Progenitor cell of endocrine pancreas (in vitro differentiated cells): Measurements from ENCODE around the gene COPG1. TPM values are rescaled to one million over a fixed set of nuclear protein-coding genes. Genes with fewer than 3 reads are reported as not detected.

ENCODE experiments used
- DNase-seq: peaks from one replicate; pipeline ENCODE4 v3.0.0; 2021; ENCODE audit warnings: low spot score; ENCODE audit not compliant: unreplicated experiment
- H3K27ac Mint-ChIP-seq: 2 replicates; pipeline ENCODE4 v1.8.0; 2021; ENCODE audit warnings: mild to moderate bottlenecking, moderate library complexity, mixed read lengths
- H3K27me3 Mint-ChIP-seq: 2 replicates; pipeline ENCODE4 v1.8.0; 2021; ENCODE audit warnings: mixed read lengths
- H3K36me3 Mint-ChIP-seq: 2 replicates; pipeline ENCODE4 v1.8.0; 2022; ENCODE audit warnings: mixed read lengths; ENCODE audit not compliant: insufficient read depth
- H3K4me1 Mint-ChIP-seq: 2 replicates; pipeline ENCODE4 v1.8.0; 2021; ENCODE audit warnings: low read depth, mixed read lengths
- H3K4me3 Mint-ChIP-seq: 2 replicates; pipeline ENCODE4 v1.8.0; 2021; ENCODE audit warnings: low read depth, mild to moderate bottlenecking, moderate library complexity, mixed read lengths
- H3K9me3 Mint-ChIP-seq: 2 replicates; pipeline ENCODE4 v1.8.0; 2021; ENCODE audit warnings: low read depth, mixed read lengths
- total RNA-seq: library from RNA; stranded (reverse); gene quantifications from 2 replicates; pipeline ENCODE4 v1.2.1, GENCODE V29; 2021
- TF ChIP-seq, protein P1 (sequence below): fragments of 200-600 bp; sonication (generic); IDR thresholded peaks from one replicate; pipeline ENCODE4 v1.5.0; 2021; ENCODE audit warnings: antibody characterized with exemption, mild to moderate bottlenecking; ENCODE audit not compliant: unreplicated experiment

COPG1 gene
- total RNA-seq, 1 donor from 2014 or later = 141 TPM

DNA sequence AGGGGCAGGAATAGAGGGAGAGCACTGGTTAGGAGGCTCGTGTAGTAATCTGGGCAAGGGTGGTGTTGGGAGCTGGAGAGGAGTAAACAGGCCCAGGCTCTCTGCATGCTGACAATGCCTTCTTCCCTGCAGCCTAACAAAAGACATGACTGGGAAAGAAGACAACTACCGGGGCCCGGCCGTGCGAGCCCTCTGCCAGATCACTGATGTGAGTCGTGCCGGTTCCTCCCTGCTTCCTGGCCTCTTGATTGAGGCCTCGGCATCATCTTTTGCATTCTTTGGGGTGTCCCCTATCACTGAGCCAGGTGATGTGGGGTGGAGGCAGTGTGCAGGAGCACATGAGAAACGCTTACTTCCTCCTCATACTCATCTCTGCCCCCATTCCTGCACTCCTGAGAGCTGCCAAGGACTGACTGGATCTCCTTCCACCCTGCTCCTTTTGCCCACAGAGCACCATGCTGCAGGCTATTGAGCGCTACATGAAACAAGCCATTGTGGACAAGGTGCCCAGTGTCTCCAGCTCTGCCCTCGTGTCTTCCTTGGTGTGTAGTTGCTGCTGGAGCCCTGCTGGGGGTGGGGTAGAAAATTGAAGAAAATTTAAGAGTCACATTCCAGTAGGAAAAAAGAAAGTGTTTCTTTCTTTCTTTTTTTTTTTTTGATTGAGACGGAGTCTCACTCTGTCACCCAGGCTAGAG is 5.3 kb downstream of the COPG1 start:
- Mint-ChIP-seq H3K4me1 (peaks cover 8% of the 10 kb centered on the region), H3K27ac (no peak overlapping the region), H3K4me3 (no peak overlapping the region), H3K9me3 (no peaks in the 10 kb centered on the region), H3K27me3 (no peaks in the 10 kb centered on the region), H3K36me3 (peaks cover 30% of the 10 kb centered on the region)
- TF ChIP-seq, protein P1, sequence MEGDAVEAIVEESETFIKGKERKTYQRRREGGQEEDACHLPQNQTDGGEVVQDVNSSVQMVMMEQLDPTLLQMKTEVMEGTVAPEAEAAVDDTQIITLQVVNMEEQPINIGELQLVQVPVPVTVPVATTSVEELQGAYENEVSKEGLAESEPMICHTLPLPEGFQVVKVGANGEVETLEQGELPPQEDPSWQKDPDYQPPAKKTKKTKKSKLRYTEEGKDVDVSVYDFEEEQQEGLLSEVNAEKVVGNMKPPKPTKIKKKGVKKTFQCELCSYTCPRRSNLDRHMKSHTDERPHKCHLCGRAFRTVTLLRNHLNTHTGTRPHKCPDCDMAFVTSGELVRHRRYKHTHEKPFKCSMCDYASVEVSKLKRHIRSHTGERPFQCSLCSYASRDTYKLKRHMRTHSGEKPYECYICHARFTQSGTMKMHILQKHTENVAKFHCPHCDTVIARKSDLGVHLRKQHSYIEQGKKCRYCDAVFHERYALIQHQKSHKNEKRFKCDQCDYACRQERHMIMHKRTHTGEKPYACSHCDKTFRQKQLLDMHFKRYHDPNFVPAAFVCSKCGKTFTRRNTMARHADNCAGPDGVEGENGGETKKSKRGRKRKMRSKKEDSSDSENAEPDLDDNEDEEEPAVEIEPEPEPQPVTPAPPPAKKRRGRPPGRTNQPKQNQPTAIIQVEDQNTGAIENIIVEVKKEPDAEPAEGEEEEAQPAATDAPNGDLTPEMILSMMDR = no peak
- DNase-seq = no peak

DNA sequence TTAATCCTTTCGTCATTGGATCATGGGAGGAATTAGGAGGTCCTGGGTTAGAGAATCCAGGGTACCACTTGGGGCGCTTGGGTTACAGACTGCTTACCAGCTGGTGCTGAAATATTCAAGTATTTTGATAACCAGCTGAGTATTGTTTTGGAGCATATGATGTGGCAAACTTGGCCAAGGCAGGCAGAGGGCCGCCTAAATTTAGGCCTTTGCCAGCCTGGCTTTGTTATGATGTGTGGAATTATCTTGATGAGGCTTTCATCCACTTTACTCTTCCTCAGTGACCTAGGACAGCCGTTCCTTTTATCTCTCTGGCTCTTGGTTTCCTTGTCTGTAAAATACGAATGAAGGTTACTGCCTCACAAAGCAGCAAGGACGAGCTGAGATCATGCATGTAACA is 6.9 kb downstream of the COPG1 start:
- Mint-ChIP-seq H3K27me3 (no peaks in the 10 kb centered on the region), H3K4me1 (no peaks in the 10 kb centered on the region), H3K4me3 (no peak overlapping the region), H3K27ac (no peak overlapping the region), H3K36me3 (peaks cover 32% of the 10 kb centered on the region), H3K9me3 (no peaks in the 10 kb centered on the region)
- no peak for DNase-seq
- TF ChIP-seq, protein P1 = no peak

GRCh38 chr3:129257609-129258008 is 8.2 kb downstream of the COPG1 start:
- DNase-seq = no peak
- Mint-ChIP-seq H3K27me3 (no peaks in the 10 kb centered on the region), H3K27ac (no peak overlapping the region), H3K9me3 (no peaks in the 10 kb centered on the region), H3K4me3 (no peak overlapping the region), H3K36me3 (peaks cover 34% of the 10 kb centered on the region), H3K4me1 (no peaks in the 10 kb centered on the region)
- TF ChIP-seq, protein P1 = no peak

GRCh38 chr3:129259612-129260477 is 10.4 kb downstream of the COPG1 start:
- TF ChIP-seq, protein P1 = no peak
- no peaks in the 10 kb centered on the region for H3K4me1 Mint-ChIP-seq
- H3K9me3 Mint-ChIP-seq = no peaks in the 10 kb centered on the region
- no peaks in the 10 kb centered on the region for H3K27me3 Mint-ChIP-seq
- H3K27ac Mint-ChIP-seq = no peak overlapping the region
- H3K36me3 Mint-ChIP-seq = peaks cover 33% of the 10 kb centered on the region
- no peak overlapping the region for H3K4me3 Mint-ChIP-seq
- DNase-seq = no peak

- H3K27ac Mint-ChIP-seq = no peak overlapping the region
- H3K27me3 Mint-ChIP-seq = no peaks in the 10 kb centered on the region
- H3K9me3 Mint-ChIP-seq = no peaks in the 10 kb centered on the region
- no peak overlapping the region for H3K4me3 Mint-ChIP-seq
- no peak for DNase-seq
- no peaks in the 10 kb centered on the region for H3K4me1 Mint-ChIP-seq
- peaks cover 31% of the 10 kb centered on the region for H3K36me3 Mint-ChIP-seq
- TF ChIP-seq, protein P1 = no peak
Measured at GRCh38 chr3:129260606-129261005, 11.2 kb downstream of the COPG1 start.
